SK-N-MC (cell line): ENCODE data around the gene H3-3A.

ENCODE experiments used
- DNase-seq: peaks from one replicate; pipeline ENCODE4 v3.0.0-alpha.2; 2011; ENCODE audit warnings: low read depth, low spot score
- H3K27ac ChIP-seq: fragments of 200-600 bp; sonication (generic); 2 replicates; pipeline ENCODE4 v1.5.1; 2016; ENCODE audit warnings: mixed run types
- H3K36me3 ChIP-seq: fragments of 200-600 bp; sonication (generic); 2 replicates; pipeline ENCODE4 v1.6.1; 2017; ENCODE audit warnings: antibody characterized with exemption, low read length, mixed read lengths; ENCODE audit not compliant: insufficient read depth
- H3K4me3 ChIP-seq: fragments of 200-600 bp; sonication (generic); 2 replicates; pipeline ENCODE4 v1.5.1; 2016
- H3K9ac ChIP-seq: fragments of 200-600 bp; sonication (generic); 2 replicates; pipeline ENCODE4 v1.8.0; 2017; ENCODE audit warnings: mixed run types, mixed read lengths; ENCODE audit not compliant: insufficient read length
- H3K9me3 ChIP-seq: fragments of 200-600 bp; sonication (generic); 2 replicates; pipeline ENCODE4 v1.6.1; 2017; ENCODE audit warnings: low read depth, mild to moderate bottlenecking, antibody characterized with exemption, low read length, moderate library complexity, mixed read lengths
- EZH2 ChIP-seq: fragments of 200-600 bp; sonication (generic); IDR thresholded peaks from one replicate; pipeline ENCODE4 v1.6.1; 2017; ENCODE audit warnings: antibody characterized with exemption
- FOXP2 ChIP-seq: optimal IDR thresholded peaks from 2 replicates; pipeline ENCODE3; 2011; ENCODE audit warnings: mild to moderate bottlenecking, moderate library complexity; ENCODE audit not compliant: insufficient read depth; ENCODE audit errors: extremely low read length, control extremely low read depth
- POLR2AphosphoS5 ChIP-seq: IDR thresholded peaks from 2 replicates; pipeline ENCODE4 v1.6.1; 2012; ENCODE audit warnings: mild to moderate bottlenecking, low read depth, low read length, borderline replicate concordance

H3-3A gene

DNA sequence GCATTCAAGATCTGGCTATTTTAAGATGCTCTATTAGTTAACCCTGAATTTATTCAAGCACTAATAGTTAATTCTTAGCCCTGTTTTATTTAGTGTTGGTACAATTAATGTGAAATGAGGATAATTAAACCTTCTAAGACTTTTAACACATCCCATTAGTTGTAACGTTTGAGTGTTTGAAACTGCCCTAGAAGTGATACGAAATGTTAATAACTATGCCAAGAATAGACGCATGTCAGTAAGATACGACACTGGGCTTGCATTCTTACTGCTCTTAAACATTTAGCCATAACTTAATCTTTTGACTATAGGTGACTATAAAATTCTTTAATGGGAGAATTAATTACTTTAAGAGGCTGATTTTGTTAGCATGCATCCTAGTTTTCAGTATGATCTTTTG, 9.8 kb downstream of the H3-3A start:
- H3K27ac ChIP-seq, result peak overlapping the region; percentile 37; the same call in 1 of the 2 replicates
- DNase-seq, result no peak

GRCh38 chr1:226073184-226073950, 10.9 kb downstream of the H3-3A start:
- Histone ChIP-seq H3K36me3 (peaks cover 52% of the 10 kb centered on the region), H3K9me3 (no peaks in the 10 kb centered on the region), H3K27ac (peak overlapping the region; percentile 37; the same call in 1 of the 2 replicates), H3K9ac (no peak overlapping the region), H3K4me3 (no peak overlapping the region)
- no peak for DNase-seq
- TF ChIP-seq EZH2, result no peak
- no peak for TF ChIP-seq POLR2AphosphoS5
- TF ChIP-seq FOXP2, result no peak

More for the DNA sequence above, 9.8 kb downstream of the H3-3A start:
- no peak overlapping the region for H3K9ac ChIP-seq
- H3K9me3 ChIP-seq, result no peaks in the 10 kb centered on the region
- H3K36me3 ChIP-seq, result peaks cover 62% of the 10 kb centered on the region
- TF ChIP-seq EZH2, result no peak
- no peak for TF ChIP-seq FOXP2
- no peak for TF ChIP-seq POLR2AphosphoS5
- no peak overlapping the region for H3K4me3 ChIP-seq

DNA sequence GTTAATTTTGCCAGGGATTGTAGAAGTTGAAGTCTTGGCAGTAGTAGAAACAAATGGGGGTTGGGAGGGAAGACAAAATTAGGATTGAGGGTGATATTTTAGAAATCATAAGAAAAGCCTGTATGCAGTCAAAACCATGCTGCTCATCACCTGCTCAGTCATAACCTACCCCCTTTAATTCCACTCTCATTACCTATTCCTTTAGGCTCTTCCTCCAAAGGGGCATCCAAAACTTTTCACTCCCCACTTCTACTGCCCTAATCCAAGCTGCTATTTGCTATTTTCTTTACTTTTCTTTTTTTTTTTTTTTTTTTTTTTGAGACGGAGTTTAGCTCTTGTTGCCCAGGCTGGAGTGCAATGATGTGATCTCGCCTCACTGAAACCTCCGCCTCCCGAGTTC, 11.5 kb downstream of the H3-3A start:
- peaks cover 45% of the 10 kb centered on the region for H3K36me3 ChIP-seq
- H3K9ac ChIP-seq, result no peak overlapping the region
- H3K9me3 ChIP-seq, result no peaks in the 10 kb centered on the region
- H3K27ac ChIP-seq, result no peak overlapping the region
- DNase-seq, result no peak
- TF ChIP-seq EZH2, result no peak
- no peak for TF ChIP-seq FOXP2
- no peak; the same call in 1 of the 2 replicates for TF ChIP-seq POLR2AphosphoS5
- H3K4me3 ChIP-seq, result no peak overlapping the region

- peaks cover 24% of the 10 kb centered on the region for H3K36me3 ChIP-seq
- H3K4me3 ChIP-seq, result no peak overlapping the region
- no peak overlapping the region for H3K27ac ChIP-seq
- no peak for DNase-seq
- H3K9ac ChIP-seq, result no peak overlapping the region
- H3K9me3 ChIP-seq, result no peaks in the 10 kb centered on the region
- no peak for TF ChIP-seq EZH2
- no peak for TF ChIP-seq FOXP2
- no peak for TF ChIP-seq POLR2AphosphoS5
These were observed 13.9 kb downstream of the H3-3A start for GRCh38 chr1:226076378-226076777.

- no peak overlapping the region for H3K4me3 ChIP-seq
- H3K27ac ChIP-seq, result no peak overlapping the region
- H3K9me3 ChIP-seq, result no peaks in the 10 kb centered on the region
- DNase-seq, result no peak
- no peak overlapping the region for H3K9ac ChIP-seq
- H3K36me3 ChIP-seq, result peaks cover 8% of the 10 kb centered on the region
- TF ChIP-seq FOXP2 (no peak), POLR2AphosphoS5 (no peak), EZH2 (no peak)
These were observed 15.9 kb downstream of the H3-3A start for GRCh38 chr1:226078374-226078773.

GRCh38 chr1:226082587-226082917, 20.0 kb downstream of the H3-3A start:
- Histone ChIP-seq H3K9me3 (no peaks in the 10 kb centered on the region), H3K4me3 (peak overlapping the region; percentile 83), H3K27ac (no peak overlapping the region), H3K36me3 (no peaks in the 10 kb centered on the region), H3K9ac (no peak overlapping the region)
- TF ChIP-seq EZH2 (no peak), POLR2AphosphoS5 (no peak), FOXP2 (no peak)
- DNase-seq, result no peak

DNA sequence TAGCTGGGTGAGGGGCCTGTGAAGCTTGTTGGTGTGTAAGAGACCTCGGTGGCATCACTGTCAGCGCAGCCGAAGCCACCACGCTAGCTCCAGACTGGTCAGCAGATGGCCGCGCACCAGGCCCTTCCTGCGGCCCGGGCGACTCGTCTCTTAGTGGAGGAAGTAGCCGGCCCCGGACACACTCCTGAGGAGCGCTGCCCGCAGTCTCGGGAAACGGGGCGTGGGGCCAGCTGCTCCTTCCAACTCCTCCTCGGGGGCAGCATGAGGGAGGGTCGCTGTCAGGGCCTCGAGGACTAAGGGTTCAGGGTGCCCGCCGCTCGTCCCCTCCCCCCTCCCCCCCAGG, 20.4 kb downstream of the H3-3A start:
- H3K9me3 ChIP-seq, result no peaks in the 10 kb centered on the region
- H3K4me3 ChIP-seq, result peak overlapping the region; percentile 83
- H3K9ac ChIP-seq, result peak overlapping the region; percentile 78
- DNase-seq, result no peak
- no peak overlapping the region for H3K27ac ChIP-seq
- TF ChIP-seq EZH2 (no peak), POLR2AphosphoS5 (no peak), FOXP2 (no peak)
- no peaks in the 10 kb centered on the region for H3K36me3 ChIP-seq

GRCh38 chr1:226083302-226084101, 21.0 kb downstream of the H3-3A start:
- no peaks in the 10 kb centered on the region for H3K9me3 ChIP-seq
- TF ChIP-seq EZH2, result no peak
- peak; percentile 83; the same call in 1 of the 2 replicates for TF ChIP-seq POLR2AphosphoS5
- TF ChIP-seq FOXP2, result no peak
- H3K9ac ChIP-seq, result peak overlapping the region; percentile 78
- DNase-seq, result no peak
- no peak overlapping the region for H3K27ac ChIP-seq
- H3K36me3 ChIP-seq, result no peaks in the 10 kb centered on the region
- H3K4me3 ChIP-seq, result peak overlapping the region; percentile 83
